ENCODE results near the gene GCK.
A peak's percentile ranks its signal among the peaks of the same experiment; 100 is the strongest.
"Not testable (repeated sequence)": the region's sequence is repeated elsewhere in the genome, so short reads cannot be mapped to it uniquely, and the experiment has no call there.

The GCK gene

GRCh38 chr7:44212581-44213184 is 23.4 kb upstream of the GCK start:
- Histone ChIP-seq H3K9me3 (ENCODE audit: control insufficient read depth, low read length) (no peaks in the 10 kb centered on the region), H3K36me3 (ENCODE audit: control insufficient read depth, insufficient read depth, low read length) (peaks cover 30% of the 10 kb centered on the region)

GRCh38 chr7:44212018-44212417 is 22.8 kb upstream of the GCK start:
- H3K4me1 ChIP-seq (ENCODE audit: control insufficient read depth, insufficient read depth, low read length), result peaks cover 8% of the 10 kb centered on the region
- peaks cover 30% of the 10 kb centered on the region for H3K36me3 ChIP-seq (ENCODE audit: control insufficient read depth, insufficient read depth, low read length)
- no peaks in the 10 kb centered on the region for H3K27me3 ChIP-seq (ENCODE audit: control insufficient read depth, insufficient read depth, low read length)
- H3K9ac ChIP-seq (ENCODE audit: low read length), result no peak overlapping the region
- no peak overlapping the region for H3K4me3 ChIP-seq (ENCODE audit: low read length)
- no peaks in the 10 kb centered on the region for H3K9me3 ChIP-seq (ENCODE audit: control insufficient read depth, low read length)

More at GRCh38 chr7:44212581-44213184, 23.4 kb upstream of the GCK start:
- Histone ChIP-seq H3K27me3 (ENCODE audit: control insufficient read depth, insufficient read depth, low read length) (no peaks in the 10 kb centered on the region), H3K4me1 (ENCODE audit: control insufficient read depth, insufficient read depth, low read length) (peaks cover 8% of the 10 kb centered on the region), H3K9ac (ENCODE audit: low read length) (no peak overlapping the region), H3K4me3 (ENCODE audit: low read length) (no peak overlapping the region)

- Histone ChIP-seq H3K4me1 (ENCODE audit: control insufficient read depth, insufficient read depth, low read length) (peaks cover 8% of the 10 kb centered on the region), H3K4me3 (ENCODE audit: low read length) (no peak overlapping the region), H3K9me3 (ENCODE audit: control insufficient read depth, low read length) (no peaks in the 10 kb centered on the region), H3K27me3 (ENCODE audit: control insufficient read depth, insufficient read depth, low read length) (no peaks in the 10 kb centered on the region), H3K36me3 (ENCODE audit: control insufficient read depth, insufficient read depth, low read length) (peaks cover 30% of the 10 kb centered on the region), H3K9ac (ENCODE audit: low read length) (no peak overlapping the region)
Observed at GRCh38 chr7:44211126-44211675, 22.0 kb upstream of the GCK start.

GRCh38 chr7:44210107-44210506 is 20.9 kb upstream of the GCK start:
- H3K9me3 ChIP-seq (ENCODE audit: control insufficient read depth, low read length), result no peaks in the 10 kb centered on the region
- H3K36me3 ChIP-seq (ENCODE audit: control insufficient read depth, insufficient read depth, low read length), result peaks cover 30% of the 10 kb centered on the region
- peaks cover 8% of the 10 kb centered on the region for H3K4me1 ChIP-seq (ENCODE audit: control insufficient read depth, insufficient read depth, low read length)
- H3K9ac ChIP-seq (ENCODE audit: low read length), result no peak overlapping the region
- no peak overlapping the region for H3K4me3 ChIP-seq (ENCODE audit: low read length)
- H3K27me3 ChIP-seq (ENCODE audit: control insufficient read depth, insufficient read depth, low read length), result no peaks in the 10 kb centered on the region

- no peaks in the 10 kb centered on the region for H3K4me1 ChIP-seq (ENCODE audit: control insufficient read depth, insufficient read depth, low read length)
- peaks cover 30% of the 10 kb centered on the region for H3K36me3 ChIP-seq (ENCODE audit: control insufficient read depth, insufficient read depth, low read length)
- no peak overlapping the region for H3K4me3 ChIP-seq (ENCODE audit: low read length)
- H3K9ac ChIP-seq (ENCODE audit: low read length), result no peak overlapping the region
- H3K27me3 ChIP-seq (ENCODE audit: control insufficient read depth, insufficient read depth, low read length), result no peaks in the 10 kb centered on the region
- H3K9me3 ChIP-seq (ENCODE audit: control insufficient read depth, low read length), result no peaks in the 10 kb centered on the region
Observed at GRCh38 chr7:44208085-44208484, 18.8 kb upstream of the GCK start.

GRCh38 chr7:44206008-44206407 is 16.8 kb upstream of the GCK start:
- H3K9me3 ChIP-seq (ENCODE audit: control insufficient read depth, low read length), result no peaks in the 10 kb centered on the region
- H3K4me3 ChIP-seq (ENCODE audit: low read length), result no peak overlapping the region
- H3K4me1 ChIP-seq (ENCODE audit: control insufficient read depth, insufficient read depth, low read length), result peaks cover 13% of the 10 kb centered on the region
- H3K9ac ChIP-seq (ENCODE audit: low read length), result no peak overlapping the region
- peaks cover 21% of the 10 kb centered on the region for H3K36me3 ChIP-seq (ENCODE audit: control insufficient read depth, insufficient read depth, low read length)
- H3K27me3 ChIP-seq (ENCODE audit: control insufficient read depth, insufficient read depth, low read length), result no peaks in the 10 kb centered on the region

GRCh38 chr7:44201813-44202212 is 12.6 kb upstream of the GCK start:
- peak overlapping the region; percentile 87 for H3K9ac ChIP-seq (ENCODE audit: low read length)
- H3K4me3 ChIP-seq (ENCODE audit: low read length), result no peak overlapping the region

GRCh38 chr7:44200699-44201461 is 11.6 kb upstream of the GCK start, which contains the start of gene YKT6:
TSS of gene YKT6 (plus strand) at chr7:44200978. CDS start at chr7:44201136, 158 bp downstream.
- H3K27me3 ChIP-seq (ENCODE audit: control insufficient read depth, insufficient read depth, low read length), result peaks cover 3% of the 10 kb centered on the region
- H3K9me3 ChIP-seq (ENCODE audit: control insufficient read depth, low read length), result no peaks in the 10 kb centered on the region
- H3K4me3 ChIP-seq (ENCODE audit: low read length), result peak within 1 kb of the TSS; percentile 87
- peak within 1 kb of the TSS; percentile 87 for H3K9ac ChIP-seq (ENCODE audit: low read length)
- H3K4me1 ChIP-seq (ENCODE audit: control insufficient read depth, insufficient read depth, low read length), result peaks cover 13% of the 10 kb centered on the region
- H3K36me3 ChIP-seq (ENCODE audit: control insufficient read depth, insufficient read depth, low read length), result no peaks in the 10 kb centered on the region

More at GRCh38 chr7:44201813-44202212, 12.6 kb upstream of the GCK start:
- Histone ChIP-seq H3K9me3 (ENCODE audit: control insufficient read depth, low read length) (no peaks in the 10 kb centered on the region), H3K27me3 (ENCODE audit: control insufficient read depth, insufficient read depth, low read length) (peaks cover 3% of the 10 kb centered on the region), H3K4me1 (ENCODE audit: control insufficient read depth, insufficient read depth, low read length) (peaks cover 13% of the 10 kb centered on the region), H3K36me3 (ENCODE audit: control insufficient read depth, insufficient read depth, low read length) (no peaks in the 10 kb centered on the region)

- not testable (repeated sequence) for H3K36me3 ChIP-seq (ENCODE audit: control insufficient read depth, insufficient read depth, low read length); H3K4me3 ChIP-seq (ENCODE audit: low read length); H3K9me3 ChIP-seq (ENCODE audit: control insufficient read depth, low read length); H3K9ac ChIP-seq (ENCODE audit: low read length); H3K27me3 ChIP-seq (ENCODE audit: control insufficient read depth, insufficient read depth, low read length)
- peaks cover 13% of the 10 kb centered on the region for H3K4me1 ChIP-seq (ENCODE audit: control insufficient read depth, insufficient read depth, low read length)
Observed at GRCh38 chr7:44200163-44200562, 10.9 kb upstream of the GCK start.

- peaks cover 10% of the 10 kb centered on the region for H3K4me1 ChIP-seq (ENCODE audit: control insufficient read depth, insufficient read depth, low read length)
- H3K36me3 ChIP-seq (ENCODE audit: control insufficient read depth, insufficient read depth, low read length), result no peaks in the 10 kb centered on the region
- no peak overlapping the region for H3K9ac ChIP-seq (ENCODE audit: low read length)
- peaks cover 7% of the 10 kb centered on the region for H3K27me3 ChIP-seq (ENCODE audit: control insufficient read depth, insufficient read depth, low read length)
- H3K9me3 ChIP-seq (ENCODE audit: control insufficient read depth, low read length), result no peaks in the 10 kb centered on the region
- no peak overlapping the region for H3K4me3 ChIP-seq (ENCODE audit: low read length)
Observed at GRCh38 chr7:44197474-44197873, 8.2 kb upstream of the GCK start.

GRCh38 chr7:44196450-44196872 is 7.2 kb upstream of the GCK start:
- H3K4me3 ChIP-seq (ENCODE audit: low read length), result no peak overlapping the region
- H3K4me1 ChIP-seq (ENCODE audit: control insufficient read depth, insufficient read depth, low read length), result no peaks in the 10 kb centered on the region
- peaks cover 10% of the 10 kb centered on the region for H3K27me3 ChIP-seq (ENCODE audit: control insufficient read depth, insufficient read depth, low read length)
- no peak overlapping the region for H3K9ac ChIP-seq (ENCODE audit: low read length)
- H3K36me3 ChIP-seq (ENCODE audit: control insufficient read depth, insufficient read depth, low read length), result no peaks in the 10 kb centered on the region
- no peaks in the 10 kb centered on the region for H3K9me3 ChIP-seq (ENCODE audit: control insufficient read depth, low read length)

GRCh38 chr7:44195889-44196288 is 6.7 kb upstream of the GCK start:
- H3K9ac ChIP-seq (ENCODE audit: low read length), result no peak overlapping the region

More at GRCh38 chr7:44195889-44196288, 6.7 kb upstream of the GCK start:
- Histone ChIP-seq H3K4me1 (ENCODE audit: control insufficient read depth, insufficient read depth, low read length) (no peaks in the 10 kb centered on the region), H3K4me3 (ENCODE audit: low read length) (no peak overlapping the region), H3K36me3 (ENCODE audit: control insufficient read depth, insufficient read depth, low read length) (no peaks in the 10 kb centered on the region), H3K27me3 (ENCODE audit: control insufficient read depth, insufficient read depth, low read length) (peaks cover 10% of the 10 kb centered on the region), H3K9me3 (ENCODE audit: control insufficient read depth, low read length) (no peaks in the 10 kb centered on the region)

All from mucosa of stomach (tissue), 1 donor.